Hepatocyte (in vitro differentiated cells): Measurements from ENCODE around the gene ZBTB20. TPM values are rescaled to one million over a fixed set of nuclear protein-coding genes. Genes with fewer than 3 reads are reported as not detected.
A peak's percentile ranks its signal among the peaks of the same experiment; 100 is the strongest.

Experiments
- DNase-seq: peaks from one replicate; pipeline ENCODE4 v3.0.0-alpha.2; 2016; ENCODE audit warnings: low spot score
- H2AFZ ChIP-seq: fragments of 200-600 bp; sonication (generic); 2 replicates; pipeline ENCODE4 v1.6.0; 2016; ENCODE audit warnings: antibody characterized with exemption, mild to moderate bottlenecking
- H3K27ac ChIP-seq: fragments of 200-600 bp; sonication (generic); 2 replicates; pipeline ENCODE4 v1.5.1; 2016; ENCODE audit warnings: mild to moderate bottlenecking
- H3K27me3 ChIP-seq: fragments of 200-600 bp; sonication (generic); 2 replicates; pipeline ENCODE4 v1.6.1; 2016
- H3K36me3 ChIP-seq: fragments of 200-600 bp; sonication (generic); replicated peaks from 2 replicates; pipeline ENCODE4 v1.5.1; 2016; ENCODE audit warnings: low read depth; ENCODE audit not compliant: insufficient read depth
- H3K4me1 ChIP-seq: fragments of 200-600 bp; sonication (generic); 2 replicates; pipeline ENCODE4 v1.5.1; 2016; ENCODE audit warnings: mild to moderate bottlenecking, moderate library complexity; ENCODE audit not compliant: insufficient read depth
- H3K4me2 ChIP-seq: fragments of 200-600 bp; sonication (generic); 2 replicates; pipeline ENCODE4 v1.6.0; 2016
- H3K4me3 ChIP-seq: fragments of 200-600 bp; sonication (generic); 2 replicates; pipeline ENCODE4 v1.5.1; 2016; ENCODE audit warnings: mild to moderate bottlenecking
- H3K79me2 ChIP-seq: fragments of 200-600 bp; sonication (generic); 2 replicates; pipeline ENCODE4 v1.6.0; 2017; ENCODE audit warnings: mild to moderate bottlenecking
- H3K9me2 ChIP-seq: fragments of 200-600 bp; sonication (generic); replicated peaks from 2 replicates; pipeline ENCODE4 v1.6.0; 2017; ENCODE audit warnings: mild to moderate bottlenecking; ENCODE audit not compliant: insufficient read depth
- H3K9me3 ChIP-seq: fragments of 200-600 bp; sonication (generic); 2 replicates; pipeline ENCODE4 v1.5.1; 2016; ENCODE audit warnings: low read depth, mild to moderate bottlenecking
- H4K20me1 ChIP-seq: fragments of 200-600 bp; sonication (generic); 2 replicates; pipeline ENCODE4 v1.6.0; 2016; ENCODE audit warnings: mild to moderate bottlenecking; ENCODE audit not compliant: insufficient read depth, poor library complexity, severe bottlenecking
- EZH2 ChIP-seq: fragments of 200-600 bp; sonication (generic); IDR thresholded peaks from 2 replicates; pipeline ENCODE4 v1.6.1; 2016; ENCODE audit warnings: antibody characterized with exemption, mild to moderate bottlenecking, borderline replicate concordance
- EZH2phosphoT487 ChIP-seq: fragments of 200-600 bp; sonication (generic); IDR thresholded peaks from one replicate; pipeline ENCODE4 v1.6.1; 2018; ENCODE audit warnings: antibody characterized with exemption, mild to moderate bottlenecking, low read depth, moderate library complexity; ENCODE audit not compliant: unreplicated experiment, severe bottlenecking
- WGBS: methylation state at CpG from one replicate; pipeline ENCODE4 v1.1.6; 2016; ENCODE audit warnings: low lambda C conversion rate; ENCODE audit errors: missing lambda C conversion rate; 5-methylcytosine and 5-hydroxymethylcytosine counted together
- polyA plus RNA-seq: library from polyadenylated mRNA; unstranded; fragments of >200 nt; fragmentation: Nextera tagmentation; extraction: Ambion mirVana; gene quantifications from 2 replicates; pipeline ENCODE4 v1.2.1, GENCODE V29; 2016
- total RNA-seq: library from RNA; depleted of rRNA; stranded (reverse); fragments of >200 nt; gene quantifications from 2 replicates; pipeline ENCODE4 v1.2.3, GENCODE V29; 2014
- TF ChIP-seq, protein P1 (sequence below): fragments of 200-600 bp; sonication (generic); IDR thresholded peaks from 2 replicates; pipeline ENCODE4 v1.5.1; 2016; ENCODE audit warnings: antibody characterized with exemption, mild to moderate bottlenecking; ENCODE audit not compliant: poor library complexity

The ZBTB20 gene
- total and polyA plus RNA-seq, 2 experiments from 2014 or later = 25.8 to 28.0 TPM

DNA sequence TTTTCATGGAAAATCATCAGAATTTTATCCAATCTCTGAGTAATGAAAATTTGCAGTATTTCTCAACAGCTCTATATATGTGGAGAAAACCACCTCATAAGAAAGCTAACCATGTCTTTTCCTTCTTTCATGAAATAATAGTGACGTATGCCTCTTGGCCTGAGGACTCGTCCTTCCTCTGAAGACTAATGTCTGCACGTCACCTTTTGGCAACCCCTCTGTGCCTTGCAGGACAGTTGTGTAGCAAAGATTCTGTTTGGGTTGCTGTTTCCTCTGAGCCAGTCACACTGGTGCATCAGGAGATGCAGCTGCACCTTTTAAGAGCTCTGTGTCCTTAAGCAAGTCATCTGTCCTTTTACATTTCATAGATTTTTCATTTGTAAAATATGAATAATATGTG lies 684.3 kb downstream of the ZBTB20 start:
- 96% methylated on average over 3 of the region's 3 CpGs for WGBS

DNA sequence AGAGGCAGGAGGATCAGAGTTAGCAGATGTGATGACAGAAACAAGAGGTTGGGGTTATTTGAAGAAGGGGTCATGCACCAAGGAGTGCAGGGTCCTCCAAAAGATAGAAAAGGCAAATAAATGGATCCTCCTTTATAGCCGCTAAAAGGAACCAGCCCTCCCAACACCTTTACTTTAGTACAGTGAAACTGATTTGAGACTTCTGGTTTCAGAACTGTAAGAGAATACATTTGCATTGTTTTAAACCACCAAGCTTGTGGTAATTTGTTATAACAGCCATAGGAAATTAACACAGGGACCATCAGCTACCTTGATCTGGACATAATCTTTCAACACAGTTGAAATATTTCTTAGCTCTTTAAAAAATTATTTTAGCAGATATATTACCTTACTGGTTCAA lies 686.6 kb downstream of the ZBTB20 start:
- 89% methylated on average over 1 of the region's 1 CpG for WGBS
- no peaks in the 10 kb centered on the region for H3K27me3 ChIP-seq

More for the DNA sequence above, 684.3 kb downstream of the ZBTB20 start:
- peaks cover 2% of the 10 kb centered on the region for H3K79me2 ChIP-seq
- H3K27ac ChIP-seq = no peak overlapping the region
- H4K20me1 ChIP-seq = no peaks in the 10 kb centered on the region
- peaks cover 3% of the 10 kb centered on the region for H3K4me1 ChIP-seq
- H3K4me3 ChIP-seq = no peak overlapping the region
- no peaks in the 10 kb centered on the region for H3K36me3 ChIP-seq
- DNase-seq = no peak
- TF ChIP-seq EZH2 (no peak), EZH2phosphoT487 (no peak)
- TF ChIP-seq, protein P1, sequence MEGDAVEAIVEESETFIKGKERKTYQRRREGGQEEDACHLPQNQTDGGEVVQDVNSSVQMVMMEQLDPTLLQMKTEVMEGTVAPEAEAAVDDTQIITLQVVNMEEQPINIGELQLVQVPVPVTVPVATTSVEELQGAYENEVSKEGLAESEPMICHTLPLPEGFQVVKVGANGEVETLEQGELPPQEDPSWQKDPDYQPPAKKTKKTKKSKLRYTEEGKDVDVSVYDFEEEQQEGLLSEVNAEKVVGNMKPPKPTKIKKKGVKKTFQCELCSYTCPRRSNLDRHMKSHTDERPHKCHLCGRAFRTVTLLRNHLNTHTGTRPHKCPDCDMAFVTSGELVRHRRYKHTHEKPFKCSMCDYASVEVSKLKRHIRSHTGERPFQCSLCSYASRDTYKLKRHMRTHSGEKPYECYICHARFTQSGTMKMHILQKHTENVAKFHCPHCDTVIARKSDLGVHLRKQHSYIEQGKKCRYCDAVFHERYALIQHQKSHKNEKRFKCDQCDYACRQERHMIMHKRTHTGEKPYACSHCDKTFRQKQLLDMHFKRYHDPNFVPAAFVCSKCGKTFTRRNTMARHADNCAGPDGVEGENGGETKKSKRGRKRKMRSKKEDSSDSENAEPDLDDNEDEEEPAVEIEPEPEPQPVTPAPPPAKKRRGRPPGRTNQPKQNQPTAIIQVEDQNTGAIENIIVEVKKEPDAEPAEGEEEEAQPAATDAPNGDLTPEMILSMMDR = no peak
- H3K27me3 ChIP-seq = no peaks in the 10 kb centered on the region
- no peak overlapping the region for H3K4me2 ChIP-seq
- no peaks in the 10 kb centered on the region for H3K9me3 ChIP-seq
- no peak overlapping the region for H2AFZ ChIP-seq
- no peaks in the 10 kb centered on the region for H3K9me2 ChIP-seq

DNA sequence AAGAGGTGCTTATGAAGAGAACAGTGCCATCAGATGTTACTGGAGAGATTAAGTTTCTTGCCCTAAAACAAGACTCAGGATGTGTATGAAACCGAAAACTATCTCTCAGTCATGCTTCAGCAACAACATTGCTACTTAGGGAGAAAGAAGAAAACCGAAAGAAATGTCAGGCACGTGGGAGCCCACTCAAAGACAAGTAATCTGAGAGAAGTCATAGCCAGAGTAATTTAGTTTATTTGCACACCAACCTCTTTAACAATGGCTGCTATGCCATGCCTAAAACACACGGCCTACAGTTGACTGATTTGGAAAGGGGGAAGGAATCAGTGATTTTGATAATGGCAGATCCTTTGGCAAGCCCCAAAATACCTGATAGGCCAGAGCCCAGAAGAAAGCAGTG lies 690.3 kb downstream of the ZBTB20 start:
- H3K9me2 ChIP-seq = no peaks in the 10 kb centered on the region
- no peaks in the 10 kb centered on the region for H3K9me3 ChIP-seq
- H3K79me2 ChIP-seq = peaks cover 6% of the 10 kb centered on the region
- no peak for TF ChIP-seq EZH2phosphoT487
- TF ChIP-seq EZH2 = no peak
- TF ChIP-seq, protein P1 = no peak
- no peak overlapping the region for H3K27ac ChIP-seq
- H3K4me3 ChIP-seq = no peak overlapping the region
- WGBS = 74% methylated on average over 4 of the region's 4 CpGs
- H3K4me1 ChIP-seq = peaks cover 10% of the 10 kb centered on the region
- no peak overlapping the region for H3K4me2 ChIP-seq
- no peak overlapping the region for H2AFZ ChIP-seq
- no peaks in the 10 kb centered on the region for H3K36me3 ChIP-seq
- H3K27me3 ChIP-seq = no peaks in the 10 kb centered on the region
- H4K20me1 ChIP-seq = no peaks in the 10 kb centered on the region
- DNase-seq = no peak

More for the DNA sequence above, 686.6 kb downstream of the ZBTB20 start:
- Histone ChIP-seq H3K79me2 (peaks cover 3% of the 10 kb centered on the region), H3K9me3 (no peaks in the 10 kb centered on the region), H3K9me2 (no peaks in the 10 kb centered on the region), H3K4me3 (no peak overlapping the region), H3K4me1 (peaks cover 3% of the 10 kb centered on the region), H3K27ac (no peak overlapping the region), H4K20me1 (no peaks in the 10 kb centered on the region), H3K4me2 (no peak overlapping the region), H2AFZ (no peak overlapping the region), H3K36me3 (no peaks in the 10 kb centered on the region)
- TF ChIP-seq EZH2 (no peak), EZH2phosphoT487 (no peak)
- TF ChIP-seq, protein P1 = no peak
- DNase-seq = no peak

DNA sequence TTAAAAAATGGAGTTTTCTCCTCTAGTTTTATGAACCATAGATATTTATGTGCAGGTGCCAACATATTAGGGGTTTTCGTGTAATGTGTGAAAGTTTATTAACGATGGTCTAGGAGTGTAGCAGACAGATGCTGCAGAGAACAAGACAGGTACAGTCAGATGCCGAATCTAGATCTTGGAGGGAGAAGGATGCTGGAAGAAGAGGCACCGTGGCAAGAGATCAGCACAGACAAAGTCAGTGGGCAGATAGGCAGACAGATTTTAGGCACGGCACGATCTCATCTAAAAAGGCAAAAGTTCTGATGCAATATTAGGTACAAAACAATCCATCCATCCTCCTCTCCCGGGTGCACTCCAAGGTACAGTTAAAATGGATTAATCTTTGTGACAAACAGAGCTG lies 691.7 kb downstream of the ZBTB20 start:
- Histone ChIP-seq H3K4me3 (no peak overlapping the region), H3K4me1 (peaks cover 17% of the 10 kb centered on the region), H3K27me3 (no peaks in the 10 kb centered on the region), H3K9me2 (no peaks in the 10 kb centered on the region), H3K4me2 (peak overlapping the region; percentile 83), H3K9me3 (no peaks in the 10 kb centered on the region), H3K27ac (no peak overlapping the region), H2AFZ (no peak overlapping the region), H4K20me1 (no peaks in the 10 kb centered on the region), H3K79me2 (peaks cover 6% of the 10 kb centered on the region), H3K36me3 (no peaks in the 10 kb centered on the region)
- TF ChIP-seq EZH2phosphoT487 = no peak
- no peak for TF ChIP-seq EZH2
- TF ChIP-seq, protein P1 = no peak
- no peak for DNase-seq
- WGBS = 82% methylated on average over 7 of the region's 7 CpGs
